Nephron (organoid): Measurements from ENCODE around the gene PPP1R9A.
A peak's percentile ranks its signal among the peaks of the same experiment; 100 is the strongest.

Source experiments
- H3K27ac Mint-ChIP-seq, 3 experiments: 2 replicates each; pipeline ENCODE4 v1.8.0; 2020; ENCODE audit warnings: mixed read lengths in 3 of 3, mild to moderate bottlenecking in 2 of 3, moderate library complexity in 1 of 3
- H3K27me3 Mint-ChIP-seq: 2 replicates; pipeline ENCODE4 v1.8.0; 2021; ENCODE audit warnings: low read depth, mild to moderate bottlenecking, moderate library complexity, mixed read lengths
- H3K36me3 Mint-ChIP-seq: 2 replicates; pipeline ENCODE4 v1.8.0; 2020; ENCODE audit warnings: low read depth, mixed read lengths
- H3K4me1 Mint-ChIP-seq: 2 replicates; pipeline ENCODE4 v1.8.0; 2020; ENCODE audit warnings: mixed read lengths
- H3K4me3 Mint-ChIP-seq, 3 experiments: 2 replicates each; pipeline ENCODE4 v1.8.0; 2020; ENCODE audit warnings: mild to moderate bottlenecking in 3 of 3, mixed read lengths in 3 of 3, moderate library complexity in 2 of 3
- H3K9me3 Mint-ChIP-seq: 2 replicates; pipeline ENCODE4 v1.8.0; 2020; ENCODE audit warnings: mixed read lengths
- TF ChIP-seq, protein P1 (sequence below), 3 experiments: fragments of 200-600 bp; sonication (generic); IDR thresholded peaks; one replicate each; pipeline ENCODE4 v1.5.0; 2021; ENCODE audit warnings: antibody characterized with exemption in 3 of 3; ENCODE audit not compliant: unreplicated experiment in 3 of 3

PPP1R9A gene

DNA sequence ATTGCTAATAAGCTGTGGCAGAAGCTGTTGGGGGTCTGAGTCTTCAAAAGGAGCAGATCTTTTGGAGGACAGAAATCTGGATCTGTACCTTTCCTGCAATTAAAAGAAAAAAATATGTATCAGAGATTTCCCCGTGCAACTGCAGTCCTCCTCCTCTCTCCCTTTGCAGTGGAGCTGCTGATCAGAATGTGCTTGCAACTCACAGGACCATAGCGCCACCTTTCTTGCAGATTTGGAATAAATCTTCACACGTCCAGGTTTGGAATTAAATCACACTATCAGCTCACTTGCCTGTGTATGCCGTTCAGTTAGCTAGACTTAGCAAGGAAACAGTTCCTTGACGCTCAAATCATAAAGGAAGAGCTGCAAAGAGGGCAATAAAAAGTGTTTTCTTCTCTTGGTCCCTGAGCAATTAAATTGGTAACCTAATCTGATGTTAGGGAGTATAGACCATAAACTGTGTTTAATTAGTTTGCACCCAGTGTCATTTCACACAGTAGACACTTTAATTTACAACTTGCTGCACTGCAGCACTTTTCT is 339.5 kb downstream of the PPP1R9A start:
- TF ChIP-seq, protein P1, sequence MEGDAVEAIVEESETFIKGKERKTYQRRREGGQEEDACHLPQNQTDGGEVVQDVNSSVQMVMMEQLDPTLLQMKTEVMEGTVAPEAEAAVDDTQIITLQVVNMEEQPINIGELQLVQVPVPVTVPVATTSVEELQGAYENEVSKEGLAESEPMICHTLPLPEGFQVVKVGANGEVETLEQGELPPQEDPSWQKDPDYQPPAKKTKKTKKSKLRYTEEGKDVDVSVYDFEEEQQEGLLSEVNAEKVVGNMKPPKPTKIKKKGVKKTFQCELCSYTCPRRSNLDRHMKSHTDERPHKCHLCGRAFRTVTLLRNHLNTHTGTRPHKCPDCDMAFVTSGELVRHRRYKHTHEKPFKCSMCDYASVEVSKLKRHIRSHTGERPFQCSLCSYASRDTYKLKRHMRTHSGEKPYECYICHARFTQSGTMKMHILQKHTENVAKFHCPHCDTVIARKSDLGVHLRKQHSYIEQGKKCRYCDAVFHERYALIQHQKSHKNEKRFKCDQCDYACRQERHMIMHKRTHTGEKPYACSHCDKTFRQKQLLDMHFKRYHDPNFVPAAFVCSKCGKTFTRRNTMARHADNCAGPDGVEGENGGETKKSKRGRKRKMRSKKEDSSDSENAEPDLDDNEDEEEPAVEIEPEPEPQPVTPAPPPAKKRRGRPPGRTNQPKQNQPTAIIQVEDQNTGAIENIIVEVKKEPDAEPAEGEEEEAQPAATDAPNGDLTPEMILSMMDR (IDR thresholded peaks at IDR 0.05; ENCODE audit: unreplicated experiment in 3 of 3) = peak; percentile 76 to 89 (median 78)
- Mint-ChIP-seq H3K27ac (peak overlapping the region; percentile 61 to 89 (median 64)), H3K4me3 (peak overlapping the region; percentile 52 to 62 (median 60))

DNA sequence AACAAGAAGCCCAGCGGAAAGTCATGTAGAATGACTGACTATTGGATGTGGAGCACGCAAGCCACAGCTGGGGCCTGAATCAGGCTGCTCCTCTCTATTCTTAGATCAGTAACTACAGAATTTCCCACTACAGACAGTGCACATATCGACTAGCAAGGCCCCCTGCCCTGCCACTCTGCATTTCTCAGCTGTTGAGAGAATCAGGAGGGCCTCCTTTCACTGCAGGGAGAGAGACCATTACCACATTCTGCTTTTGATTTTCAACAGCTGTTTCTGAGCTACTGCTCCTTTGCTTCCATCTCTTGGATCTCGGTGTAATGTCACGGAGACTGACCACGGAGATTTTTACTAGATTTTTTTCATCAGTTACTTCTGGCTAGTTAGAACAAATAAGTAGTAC is 343.2 kb downstream of the PPP1R9A start:
- Mint-ChIP-seq H3K36me3 (peaks cover 17% of the 10 kb centered on the region), H3K4me3 (peak overlapping the region in 1 of 3 experiments; percentile 7), H3K4me1 (peaks cover 33% of the 10 kb centered on the region), H3K27ac (peak overlapping the region; percentile 85 to 94 (median 88)), H3K9me3 (no peaks in the 10 kb centered on the region), H3K27me3 (no peaks in the 10 kb centered on the region)
- TF ChIP-seq, protein P1 (IDR thresholded peaks at IDR 0.05; ENCODE audit: unreplicated experiment in 3 of 3) = no peak

More for the DNA sequence above, 339.5 kb downstream of the PPP1R9A start:
- Mint-ChIP-seq H3K36me3 (peaks cover 6% of the 10 kb centered on the region), H3K9me3 (no peaks in the 10 kb centered on the region), H3K27me3 (no peaks in the 10 kb centered on the region), H3K4me1 (peaks cover 38% of the 10 kb centered on the region)

DNA sequence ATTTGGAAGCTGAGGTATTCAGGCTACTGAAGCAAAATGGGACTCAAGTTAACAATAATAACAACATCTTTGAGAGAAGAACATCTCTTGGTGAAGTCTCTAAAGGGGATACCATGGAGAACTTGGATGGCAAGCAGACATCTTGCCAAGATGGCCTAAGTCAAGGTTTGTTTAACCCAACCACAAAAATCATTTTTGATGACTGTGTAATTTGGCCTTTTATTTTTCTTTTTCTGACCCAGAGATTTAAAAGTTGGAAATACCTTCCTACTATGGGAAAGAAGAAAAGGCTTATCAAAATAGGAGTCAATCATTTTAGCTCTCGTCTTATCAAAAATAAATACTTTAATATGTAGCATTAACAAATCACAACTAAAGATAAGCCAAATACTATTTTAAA is 344.6 kb downstream of the PPP1R9A start:
- Mint-ChIP-seq H3K36me3 (peaks cover 25% of the 10 kb centered on the region), H3K4me1 (peaks cover 22% of the 10 kb centered on the region), H3K27ac (no peak overlapping the region), H3K4me3 (no peak overlapping the region), H3K9me3 (no peaks in the 10 kb centered on the region), H3K27me3 (no peaks in the 10 kb centered on the region)
- TF ChIP-seq, protein P1 (IDR thresholded peaks at IDR 0.05; ENCODE audit: unreplicated experiment in 3 of 3) = no peak

DNA sequence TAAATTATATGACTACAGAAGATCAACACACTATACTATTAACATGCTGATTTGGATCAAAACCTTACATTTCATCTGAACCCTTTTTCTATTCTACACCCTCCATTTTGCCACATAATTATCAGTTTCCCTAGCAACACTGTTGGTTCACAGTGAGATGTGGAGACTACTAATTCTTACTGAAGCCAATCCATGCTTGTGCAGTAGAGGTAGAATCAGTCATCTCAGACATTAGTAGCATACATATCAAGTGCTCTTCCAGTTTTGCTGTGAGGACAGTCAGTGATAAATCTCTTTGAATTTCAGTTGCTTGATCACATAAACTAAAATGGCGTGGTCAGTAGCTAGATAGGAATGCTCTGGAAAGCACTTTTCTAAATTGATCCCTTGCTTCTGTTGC is 346.6 kb downstream of the PPP1R9A start:
- no peak overlapping the region for H3K27ac Mint-ChIP-seq
- H3K27me3 Mint-ChIP-seq = no peaks in the 10 kb centered on the region
- H3K36me3 Mint-ChIP-seq = peaks cover 33% of the 10 kb centered on the region
- TF ChIP-seq, protein P1 (IDR thresholded peaks at IDR 0.05; ENCODE audit: unreplicated experiment in 3 of 3) = no peak
- no peaks in the 10 kb centered on the region for H3K9me3 Mint-ChIP-seq
- peaks cover 19% of the 10 kb centered on the region for H3K4me1 Mint-ChIP-seq
- H3K4me3 Mint-ChIP-seq = no peak overlapping the region

DNA sequence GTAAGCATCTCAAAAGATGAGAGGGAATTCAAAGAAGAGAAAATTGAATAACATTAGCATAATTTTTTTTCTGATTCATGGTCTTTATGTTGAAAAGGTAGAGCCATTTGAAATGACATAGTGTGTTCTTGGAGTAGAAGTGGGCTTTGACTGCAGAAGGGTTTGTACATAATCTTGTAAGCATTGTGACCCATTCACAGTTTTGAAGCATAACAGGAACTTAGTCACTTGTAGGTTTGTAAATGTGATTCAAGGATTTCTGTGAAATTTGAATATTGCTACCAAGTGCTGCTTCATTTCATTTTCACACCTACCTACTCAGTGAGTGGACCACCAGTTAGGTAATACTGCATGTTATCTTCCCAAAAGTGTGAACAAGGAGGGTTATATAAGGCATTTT is 348.3 kb downstream of the PPP1R9A start:
- Mint-ChIP-seq H3K27me3 (no peaks in the 10 kb centered on the region), H3K36me3 (peaks cover 33% of the 10 kb centered on the region), H3K9me3 (no peaks in the 10 kb centered on the region), H3K4me3 (no peak overlapping the region), H3K27ac (no peak overlapping the region), H3K4me1 (peaks cover 9% of the 10 kb centered on the region)
- TF ChIP-seq, protein P1 (IDR thresholded peaks at IDR 0.05; ENCODE audit: unreplicated experiment in 3 of 3) = no peak

DNA sequence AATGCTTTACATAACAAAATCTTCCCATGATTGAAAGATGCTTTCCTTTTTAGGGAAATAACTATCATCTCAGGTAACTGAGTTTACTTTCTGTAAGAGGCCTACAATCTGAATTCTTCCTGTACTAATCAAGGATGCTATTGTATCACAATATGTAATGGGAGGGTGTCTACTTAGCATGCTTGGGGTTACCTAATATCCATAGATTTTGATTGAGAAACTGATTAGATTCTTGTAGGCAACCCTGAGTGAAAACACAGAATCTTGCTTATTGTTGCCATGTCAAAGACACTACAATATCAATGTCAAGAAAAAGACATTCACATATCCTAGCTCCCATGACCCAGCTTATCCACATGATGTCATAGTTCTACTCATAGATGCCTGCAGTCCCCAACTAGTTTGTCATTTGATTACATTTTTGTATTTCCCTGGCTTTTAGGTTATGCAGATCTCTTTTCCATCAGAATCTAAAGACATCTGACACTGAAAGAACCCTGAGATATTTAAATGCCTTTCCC is 354.6 kb downstream of the PPP1R9A start:
- Mint-ChIP-seq H3K27me3 (no peaks in the 10 kb centered on the region), H3K36me3 (peaks cover 9% of the 10 kb centered on the region), H3K9me3 (no peaks in the 10 kb centered on the region), H3K4me3 (no peak overlapping the region), H3K4me1 (peaks cover 21% of the 10 kb centered on the region), H3K27ac (no peak overlapping the region)
- TF ChIP-seq, protein P1 (IDR thresholded peaks at IDR 0.05; ENCODE audit: unreplicated experiment in 3 of 3) = no peak
